ENCODE data around the gene JAZF1. TPM values are rescaled to one million over a fixed set of nuclear protein-coding genes. Genes with fewer than 3 reads are reported as not detected.

Gene JAZF1
- total and polyA plus RNA-seq, 2 of the 8 experiments (the other 6 are each of a cell fraction or from before 2014, with no cell fraction given): 2.6 to 21.8 TPM

GRCh38 chr7:28068811-28069216 lies 111.8 kb downstream of the JAZF1 start:
- no peak overlapping the region for H2BK5ac ChIP-seq (ENCODE audit: low read depth, low read length)
- WGBS, 2 experiments (ENCODE audit: extremely low coverage in 1 of 2, insufficient coverage in 1 of 2, insufficient read length in 1 of 2, insufficient replicate concordance in 2 of 2, low coverage in 1 of 2, low lambda C conversion rate in 2 of 2, missing lambda C conversion rate in 1 of 2): 90% methylated on average over 1 of the region's 1 CpG; no CpG with 5 or more reads in 1 of the 2 experiments
- TF ChIP-seq TAF7 (optimal IDR thresholded peaks at IDR 0.05; ENCODE audit: borderline replicate concordance, low read depth, low read length) (no peak), ASH2L (IDR thresholded peaks at IDR 0.05; ENCODE audit: low read length) (no peak), RFX5 (IDR thresholded peaks at IDR 0.05; ENCODE audit: borderline replicate concordance, low read depth, low read length) (no peak)
- no peak overlapping the region for H2BK12ac ChIP-seq (ENCODE audit: low read depth, low read length)
- no peak overlapping the region for H2AFZ ChIP-seq (ENCODE audit: low read length)
- H2BK120ac ChIP-seq (replicated peaks; ENCODE audit: low read depth, low read length): no peak overlapping the region
- no peaks in the 10 kb centered on the region for H3K36me3 ChIP-seq (ENCODE audit: control insufficient read depth in 2 of 4, insufficient read depth in 4 of 4, low read length in 3 of 4)
- H3K9me3 ChIP-seq (ENCODE audit: insufficient read depth in 2 of 2, low read depth in 1 of 2, low read length in 1 of 2): no peaks in the 10 kb centered on the region
- H2BK20ac ChIP-seq (ENCODE audit: low read length): no peak overlapping the region
- H3K4me1 ChIP-seq (replicated peaks in 1 of 4; ENCODE audit: control insufficient read depth in 3 of 4, insufficient read depth in 4 of 4, low read length in 3 of 4): peaks cover 0 to 3% (median 0%) of the 10 kb centered on the region in 4 experiments; a peak in 3 of 7 replicates
- H3K27me3 ChIP-seq (replicated peaks in 1 of 4; ENCODE audit: control insufficient read depth in 3 of 4, extremely low read depth in 1 of 4, insufficient read depth in 3 of 4, low read length in 3 of 4): no peaks in the 10 kb centered on the region
- H3K4me3 ChIP-seq (ENCODE audit: extremely low read depth in 1 of 4, insufficient read depth in 2 of 4, low read depth in 3 of 4, low read length in 4 of 4): no peak overlapping the region
- H3K27ac ChIP-seq (ENCODE audit: low read depth, low read length): no peak overlapping the region
- H4K91ac ChIP-seq (replicated peaks; ENCODE audit: insufficient read length, low read length): no peak overlapping the region
- no peak for FAIRE-seq
- H3K4me2 ChIP-seq (ENCODE audit: insufficient read depth in 1 of 2, low read depth in 2 of 2, low read length in 2 of 2): no peak overlapping the region
- H4K20me1 ChIP-seq (replicated peaks in 1 of 2; ENCODE audit: control insufficient read depth in 1 of 2, insufficient read depth in 2 of 2, low read length in 2 of 2): no peaks in the 10 kb centered on the region
- no peak overlapping the region for H2AK5ac ChIP-seq (ENCODE audit: low read depth, low read length)
- H4K5ac ChIP-seq (ENCODE audit: insufficient read length, low read depth, low read length): no peak overlapping the region
- H3K23ac ChIP-seq (ENCODE audit: insufficient read length): no peak overlapping the region
- H3K18ac ChIP-seq (ENCODE audit: extremely low read depth, low read length): no peak overlapping the region
- no peak overlapping the region for H4K8ac ChIP-seq (ENCODE audit: extremely low read depth, insufficient read depth, low read length)
- no peaks in the 10 kb centered on the region for H3K23me2 ChIP-seq (ENCODE audit: low read depth, low read length)
- no peaks in the 10 kb centered on the region; a peak in 1 of 4 replicates for H3K79me2 ChIP-seq (ENCODE audit: control insufficient read depth in 1 of 2, insufficient read depth in 2 of 2, low read length in 2 of 2)
- H2BK15ac ChIP-seq (ENCODE audit: low read length): no peak overlapping the region
- no peak overlapping the region for H3K4ac ChIP-seq (replicated peaks; ENCODE audit: insufficient read length, low read depth, low read length)
- no peak overlapping the region for H3K9ac ChIP-seq (replicated peaks in 1 of 4; ENCODE audit: extremely low read depth in 1 of 4, low read depth in 3 of 4, low read length in 3 of 4)
- POLR2A ChIA-PET (ENCODE audit: partially characterized antibody): no interaction called here
- CTCF ChIA-PET (ENCODE audit: partially characterized antibody): interaction anchor here (0.6 to 5.9 kb wide), 11 partner anchors 8 to 148 kb away, joined by 3 to 70 read pairs (median 16); no protein-coding TSS in a partner anchor
- DNase-seq (ENCODE audit: low read depth in 1 of 2, low spot score in 2 of 2): no peak
- H3K56ac ChIP-seq (replicated peaks; ENCODE audit: insufficient read length, low read depth, low read length): no peak overlapping the region
- no peak overlapping the region for H3K14ac ChIP-seq (ENCODE audit: insufficient read length)
- H3K79me1 ChIP-seq (ENCODE audit: low read depth, low read length): 0 out of 2 replicates have a peak, but pooled peaks cover 2% of the 10 kb centered on the region

Measured in H1 (cell line).